CD14-positive monocyte (primary cell): Measurements from ENCODE around the gene CNOT6L. TPM values are rescaled to one million over a fixed set of nuclear protein-coding genes. Genes with fewer than 3 reads are reported as not detected.

Experiments
- DNase-seq, 3 donors: peaks; one replicate each; pipeline ENCODE4 v3.0.0-alpha.2; 2011 to 2022
- H2AFZ ChIP-seq: 2 replicates; pipeline ENCODE4 v1.6.0; 2012; ENCODE audit warnings: mild to moderate bottlenecking, low read depth, low read length, inconsistent platforms; ENCODE audit not compliant: insufficient read depth, poor library complexity, severe bottlenecking
- H3K27ac ChIP-seq, 2 donors: 1 replicate in 1 of 2; 2 replicates in 1 of 2; pipeline ENCODE4 v1.5.1; 2012 to 2013; ENCODE audit warnings: low read length in 2 of 2, control low read depth in 1 of 2, inconsistent platforms in 1 of 2, low read depth in 1 of 2, mild to moderate bottlenecking in 1 of 2
- H3K27me3 ChIP-seq, 2 donors: one replicate each; pipeline versions ENCODE4 v1.6.0 to v1.6.1; 2011 to 2013; ENCODE audit warnings: low read length in 2 of 2; ENCODE audit not compliant: control insufficient read depth in 2 of 2, insufficient read depth in 2 of 2
- H3K36me3 ChIP-seq, 2 donors: replicated peaks in 1 of 2; 1 replicate in 1 of 2; 2 replicates in 1 of 2; pipeline versions ENCODE4 v1.5.1 to v1.6.1; 2012 to 2013; ENCODE audit warnings: low read length in 2 of 2, control low read depth in 1 of 2, inconsistent platforms in 1 of 2, mild to moderate bottlenecking in 1 of 2; ENCODE audit not compliant: insufficient read depth in 2 of 2, control insufficient read depth in 1 of 2
- H3K4me1 ChIP-seq, 2 donors: 1 replicate in 1 of 2; 2 replicates in 1 of 2; pipeline versions ENCODE4 v1.5.1 to v1.6.1; 2012 to 2013; ENCODE audit warnings: low read length in 2 of 2, control low read depth in 1 of 2, inconsistent platforms in 1 of 2, mild to moderate bottlenecking in 1 of 2, moderate library complexity in 1 of 2; ENCODE audit not compliant: insufficient read depth in 2 of 2, control insufficient read depth in 1 of 2
- H3K4me2 ChIP-seq: replicated peaks from 2 replicates; pipeline ENCODE3; 2012; ENCODE audit warnings: low read length, moderate library complexity, mild to moderate bottlenecking; ENCODE audit not compliant: poor library complexity, severe bottlenecking; ENCODE audit errors: extremely low read depth
- H3K4me3 ChIP-seq, 3 experiments: fragments of 200-600 bp in 1 of 3; sonication (generic) in 1 of 3; replicated peaks in 1 of 3; 1 replicate in 2 of 3; 2 replicates in 1 of 3; pipeline ENCODE4 v1.5.1; 2011 to 2013; ENCODE audit warnings: low read length in 3 of 3, mild to moderate bottlenecking in 3 of 3, control low read depth in 2 of 3, low read depth in 2 of 3, inconsistent platforms in 1 of 3, moderate library complexity in 1 of 3
- H3K79me2 ChIP-seq: 2 replicates; pipeline ENCODE4 v1.6.0; 2012; ENCODE audit warnings: mild to moderate bottlenecking, control low read depth, inconsistent platforms, low read length, moderate library complexity; ENCODE audit not compliant: insufficient read depth
- H3K9ac ChIP-seq: 2 replicates; pipeline ENCODE4 v1.6.0; 2017; ENCODE audit warnings: low read length, mild to moderate bottlenecking; ENCODE audit not compliant: insufficient read depth, poor library complexity, severe bottlenecking
- H3K9me3 ChIP-seq, 2 donors: replicated peaks in 1 of 2; 1 replicate in 1 of 2; 2 replicates in 1 of 2; pipeline versions ENCODE4 v1.5.1 to v1.6.1; 2012 to 2013; ENCODE audit warnings: low read length in 2 of 2, control low read depth in 1 of 2; ENCODE audit not compliant: control insufficient read depth in 1 of 2, insufficient read depth in 1 of 2
- H4K20me1 ChIP-seq: 2 replicates; pipeline ENCODE4 v1.6.0; 2012; ENCODE audit warnings: mild to moderate bottlenecking, low read length, control low read depth, moderate library complexity; ENCODE audit not compliant: insufficient read depth
- H3K27ac Mint-ChIP-seq, 7 donors: one replicate each; pipeline ENCODE4 v1.8.0; 2020; ENCODE audit warnings: mild to moderate bottlenecking in 7 of 7, mixed read lengths in 7 of 7, moderate library complexity in 6 of 7, inconsistent platforms in 2 of 7
- H3K27me3 Mint-ChIP-seq, 3 donors: one replicate each; pipeline ENCODE4 v1.8.0; 2021 to 2022; ENCODE audit warnings: low read depth in 3 of 3, mild to moderate bottlenecking in 3 of 3, mixed read lengths in 3 of 3, moderate library complexity in 3 of 3, inconsistent platforms in 1 of 3
- H3K36me3 Mint-ChIP-seq, 2 donors: one replicate each; pipeline ENCODE4 v1.8.0; 2020; ENCODE audit warnings: mixed read lengths in 2 of 2, inconsistent platforms in 1 of 2, mild to moderate bottlenecking in 1 of 2
- H3K4me1 Mint-ChIP-seq: one replicate; pipeline ENCODE4 v1.8.0; 2020; ENCODE audit warnings: mild to moderate bottlenecking, mixed read lengths
- H3K4me3 Mint-ChIP-seq, 2 donors: one replicate each; pipeline ENCODE4 v1.8.0; 2020; ENCODE audit warnings: mild to moderate bottlenecking in 2 of 2, mixed read lengths in 2 of 2, moderate library complexity in 1 of 2
- H3K9me3 Mint-ChIP-seq, 7 donors: one replicate each; pipeline ENCODE4 v1.8.0; 2020 to 2022; ENCODE audit warnings: mixed read lengths in 7 of 7, mild to moderate bottlenecking in 6 of 7, moderate library complexity in 6 of 7, inconsistent platforms in 2 of 7
- WGBS: methylation state at CpG from one replicate; pipeline ENCODE4 v1.1.5; 2013; ENCODE audit warnings: missing lambda C conversion rate; ENCODE audit not compliant: insufficient coverage; 5-methylcytosine and 5-hydroxymethylcytosine counted together
- intact Hi-C, 2 donors: fragments of 100-400 bp; cut with micrococcal nuclease; formaldehyde crosslinking; loops; one replicate each; pipeline versions ENCODE4 v1.15.0 to v1.15.1; 2023
- polyA plus RNA-seq, 3 donors: library from polyadenylated mRNA; depleted of rRNA in 1 of 3; unstranded in 2 of 3; stranded (reverse) in 1 of 3; fragments of 300-500 nt in 2 of 3; fragments of >200 nt in 1 of 3; fragmentation: Illumina TruSeq in 2 of 3; gene quantifications; 1 replicate in 2 of 3; 2 replicates in 1 of 3; pipeline ENCODE4 v1.2.3, GENCODE V29; 2012 to 2021
- TF ChIP-seq, protein P1 (sequence below): fragments of 200-600 bp; IDR thresholded peaks from one replicate; pipeline ENCODE4 v1.8.0; 2022; ENCODE audit warnings: antibody characterized with exemption, mild to moderate bottlenecking

Gene CNOT6L
- polyA plus RNA-seq, 3 donors: 16.1 to 26.4 (median 26.3) TPM

DNA sequence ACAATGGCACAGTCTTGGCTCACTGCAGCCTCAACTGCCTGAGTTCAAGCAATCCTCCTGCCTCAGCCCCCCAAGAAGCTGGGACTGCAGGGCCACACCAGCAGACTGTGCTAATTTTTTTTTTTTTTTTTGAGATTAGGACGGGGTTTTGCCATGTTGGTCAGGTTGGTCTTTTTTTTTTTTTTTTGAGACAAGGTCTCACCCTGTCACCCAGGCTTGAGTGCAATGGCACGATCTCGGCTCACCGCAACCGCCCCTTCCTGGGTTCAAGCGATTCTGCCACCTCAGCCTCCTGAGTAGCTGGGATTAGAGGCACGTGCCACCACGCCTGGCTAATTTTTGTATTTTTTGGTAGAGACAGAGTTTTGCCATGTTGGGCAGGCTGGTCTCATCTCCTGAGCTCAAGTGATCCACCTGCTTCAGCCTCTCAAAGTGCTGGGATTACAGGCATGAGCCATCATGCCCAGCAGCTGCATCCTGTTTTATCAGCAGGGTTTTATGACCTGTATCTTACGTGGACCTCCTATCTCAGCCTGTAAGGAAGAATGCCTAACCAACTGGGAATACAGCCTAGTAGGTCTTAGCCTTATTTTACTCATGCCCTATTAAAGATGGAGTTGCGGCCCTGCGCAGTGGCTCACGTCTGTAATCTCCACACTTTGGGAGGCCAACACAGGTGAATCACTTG lies 30.3 kb upstream of the CNOT6L start:
- Mint-ChIP-seq H3K4me3 (no peak overlapping the region), H3K9me3 (peaks cover 0 to 2% (median 0%) of the 10 kb centered on the region in 7 donors), H3K27me3 (peaks cover 0 to 1% (median 0%) of the 10 kb centered on the region in 3 donors), H3K36me3 (no peaks in the 10 kb centered on the region), H3K27ac (no peak overlapping the region), H3K4me1 (peaks cover 22% of the 10 kb centered on the region)
- intact Hi-C loops: no loop called here
- WGBS: 94% methylated on average over 11 of the region's 12 CpGs
- H3K36me3 ChIP-seq: no peaks in the 10 kb centered on the region
- no peak overlapping the region for H3K4me2 ChIP-seq
- no peak overlapping the region for H2AFZ ChIP-seq
- no peak overlapping the region for H3K4me3 ChIP-seq
- H3K4me1 ChIP-seq: peaks cover 17 to 18% of the 10 kb centered on the region in 2 donors
- DNase-seq: no peak
- no peak overlapping the region for H3K9ac ChIP-seq
- no peaks in the 10 kb centered on the region for H4K20me1 ChIP-seq
- TF ChIP-seq, protein P1, sequence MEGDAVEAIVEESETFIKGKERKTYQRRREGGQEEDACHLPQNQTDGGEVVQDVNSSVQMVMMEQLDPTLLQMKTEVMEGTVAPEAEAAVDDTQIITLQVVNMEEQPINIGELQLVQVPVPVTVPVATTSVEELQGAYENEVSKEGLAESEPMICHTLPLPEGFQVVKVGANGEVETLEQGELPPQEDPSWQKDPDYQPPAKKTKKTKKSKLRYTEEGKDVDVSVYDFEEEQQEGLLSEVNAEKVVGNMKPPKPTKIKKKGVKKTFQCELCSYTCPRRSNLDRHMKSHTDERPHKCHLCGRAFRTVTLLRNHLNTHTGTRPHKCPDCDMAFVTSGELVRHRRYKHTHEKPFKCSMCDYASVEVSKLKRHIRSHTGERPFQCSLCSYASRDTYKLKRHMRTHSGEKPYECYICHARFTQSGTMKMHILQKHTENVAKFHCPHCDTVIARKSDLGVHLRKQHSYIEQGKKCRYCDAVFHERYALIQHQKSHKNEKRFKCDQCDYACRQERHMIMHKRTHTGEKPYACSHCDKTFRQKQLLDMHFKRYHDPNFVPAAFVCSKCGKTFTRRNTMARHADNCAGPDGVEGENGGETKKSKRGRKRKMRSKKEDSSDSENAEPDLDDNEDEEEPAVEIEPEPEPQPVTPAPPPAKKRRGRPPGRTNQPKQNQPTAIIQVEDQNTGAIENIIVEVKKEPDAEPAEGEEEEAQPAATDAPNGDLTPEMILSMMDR: no peak
- H3K27me3 ChIP-seq: no peaks in the 10 kb centered on the region
- H3K27ac ChIP-seq: no peak overlapping the region
- no peaks in the 10 kb centered on the region for H3K79me2 ChIP-seq
- no peaks in the 10 kb centered on the region for H3K9me3 ChIP-seq

- H3K36me3 Mint-ChIP-seq: no peaks in the 10 kb centered on the region
- no peak overlapping the region for H3K27ac Mint-ChIP-seq
- no peak for DNase-seq
- Histone ChIP-seq H3K4me3 (no peak overlapping the region), H3K4me2 (no peak overlapping the region), H3K36me3 (no peaks in the 10 kb centered on the region), H3K79me2 (no peaks in the 10 kb centered on the region), H3K9me3 (no peaks in the 10 kb centered on the region), H3K27me3 (no peaks in the 10 kb centered on the region), H3K4me1 (peaks cover 8 to 9% of the 10 kb centered on the region in 2 donors), H4K20me1 (no peaks in the 10 kb centered on the region), H3K27ac (no peak overlapping the region), H2AFZ (no peak overlapping the region), H3K9ac (no peak overlapping the region)
- H3K9me3 Mint-ChIP-seq: peaks cover 0 to 2% (median 0%) of the 10 kb centered on the region in 7 donors
- intact Hi-C loops: no loop called here
- TF ChIP-seq, protein P1: no peak
- H3K27me3 Mint-ChIP-seq: no peaks in the 10 kb centered on the region
- 100% methylated on average over 1 of the region's 6 CpGs for WGBS
- peaks cover 12% of the 10 kb centered on the region for H3K4me1 Mint-ChIP-seq
- H3K4me3 Mint-ChIP-seq: no peak overlapping the region
These were observed 29.3 kb upstream of the CNOT6L start for GRCh38 chr4:77848508-77848907.
